SU-DHL-6 (cell line): Measurements from ENCODE around the gene KRT81.

Experiments
- H2AFZ ChIP-seq: fragments of 200-600 bp; sonication (generic); 2 replicates; pipeline ENCODE4 v1.6.1; 2014; ENCODE audit warnings: low read depth, mild to moderate bottlenecking, moderate library complexity, mixed read lengths, antibody characterized with exemption, low read length; ENCODE audit not compliant: severe bottlenecking
- H3F3A ChIP-seq: fragments of 200-600 bp; shearing (Covaris generic); 2 replicates; pipeline ENCODE4 v1.6.0; 2016; ENCODE audit warnings: antibody characterized with exemption, mild to moderate bottlenecking; ENCODE audit not compliant: insufficient read depth
- H3K27ac ChIP-seq: fragments of 200-600 bp; sonication (generic); 2 replicates; pipeline ENCODE4 v1.5.1; 2016; ENCODE audit warnings: low read depth, mild to moderate bottlenecking, low read length, moderate library complexity, mixed read lengths
- H3K27me3 ChIP-seq: fragments of 200-600 bp; sonication (generic), shearing (Covaris generic); 2 replicates; pipeline ENCODE4 v1.6.0; 2014; ENCODE audit warnings: mild to moderate bottlenecking, low read length
- H3K36me3 ChIP-seq: fragments of 200-600 bp; sonication (generic); 2 replicates; pipeline ENCODE4 v1.6.1; 2014; ENCODE audit warnings: mild to moderate bottlenecking, low read length, mixed read lengths
- H3K4me2 ChIP-seq: fragments of 300-600, 200-600 bp; shearing (Covaris generic), sonication (generic); 2 replicates; pipeline ENCODE4 v1.6.0; 2014; ENCODE audit warnings: low read length, low read depth, mild to moderate bottlenecking; ENCODE audit not compliant: poor library complexity, severe bottlenecking
- H3K4me3 ChIP-seq: fragments of 200-600 bp; sonication (generic); 2 replicates; pipeline ENCODE4 v1.5.1; 2014; ENCODE audit warnings: antibody characterized with exemption, low read length, mild to moderate bottlenecking, mixed read lengths; ENCODE audit not compliant: insufficient read depth, poor library complexity, severe bottlenecking
- H3K79me2 ChIP-seq: fragments of 200-600 bp; sonication (generic); 2 replicates; pipeline ENCODE4 v1.6.1; 2014; ENCODE audit warnings: mild to moderate bottlenecking, low read length, moderate library complexity; ENCODE audit not compliant: insufficient read depth
- H3K9ac ChIP-seq: fragments of 200-600 bp; sonication (generic); 2 replicates; pipeline ENCODE4 v1.7.0; 2014; ENCODE audit warnings: mild to moderate bottlenecking, low read length
- H3K9me2 ChIP-seq: fragments of 200-600 bp; sonication (generic); replicated peaks from 2 replicates; pipeline ENCODE4 v1.6.1; 2014; ENCODE audit warnings: low read length; ENCODE audit not compliant: insufficient read depth
- H3K9me3 ChIP-seq: fragments of 200-600 bp; sonication (generic); 2 replicates; pipeline ENCODE4 v1.6.1; 2014; ENCODE audit warnings: low read length, mixed read lengths; ENCODE audit not compliant: insufficient read depth
- H4K20me1 ChIP-seq: fragments of 200-600 bp; sonication (generic); 2 replicates; pipeline ENCODE4 v1.6.1; 2014; ENCODE audit warnings: low read depth, mild to moderate bottlenecking, antibody characterized with exemption, low read length, moderate library complexity, mixed read lengths
- CTCF ChIP-seq: fragments of 200-600 bp; sonication (generic); IDR thresholded peaks from one replicate; pipeline ENCODE4 v1.5.1; 2017; ENCODE audit warnings: antibody characterized with exemption, mild to moderate bottlenecking, low read length, moderate library complexity; ENCODE audit not compliant: insufficient read depth, poor library complexity, severe bottlenecking
- EZH2phosphoT487 ChIP-seq: fragments of 200-600 bp; sonication (generic), shearing (Covaris generic); conservative IDR thresholded peaks from 2 replicates; pipeline ENCODE4 v1.6.1; 2018; ENCODE audit warnings: mild to moderate bottlenecking, antibody characterized with exemption, low read length, moderate library complexity, mixed read lengths

KRT81 gene

DNA sequence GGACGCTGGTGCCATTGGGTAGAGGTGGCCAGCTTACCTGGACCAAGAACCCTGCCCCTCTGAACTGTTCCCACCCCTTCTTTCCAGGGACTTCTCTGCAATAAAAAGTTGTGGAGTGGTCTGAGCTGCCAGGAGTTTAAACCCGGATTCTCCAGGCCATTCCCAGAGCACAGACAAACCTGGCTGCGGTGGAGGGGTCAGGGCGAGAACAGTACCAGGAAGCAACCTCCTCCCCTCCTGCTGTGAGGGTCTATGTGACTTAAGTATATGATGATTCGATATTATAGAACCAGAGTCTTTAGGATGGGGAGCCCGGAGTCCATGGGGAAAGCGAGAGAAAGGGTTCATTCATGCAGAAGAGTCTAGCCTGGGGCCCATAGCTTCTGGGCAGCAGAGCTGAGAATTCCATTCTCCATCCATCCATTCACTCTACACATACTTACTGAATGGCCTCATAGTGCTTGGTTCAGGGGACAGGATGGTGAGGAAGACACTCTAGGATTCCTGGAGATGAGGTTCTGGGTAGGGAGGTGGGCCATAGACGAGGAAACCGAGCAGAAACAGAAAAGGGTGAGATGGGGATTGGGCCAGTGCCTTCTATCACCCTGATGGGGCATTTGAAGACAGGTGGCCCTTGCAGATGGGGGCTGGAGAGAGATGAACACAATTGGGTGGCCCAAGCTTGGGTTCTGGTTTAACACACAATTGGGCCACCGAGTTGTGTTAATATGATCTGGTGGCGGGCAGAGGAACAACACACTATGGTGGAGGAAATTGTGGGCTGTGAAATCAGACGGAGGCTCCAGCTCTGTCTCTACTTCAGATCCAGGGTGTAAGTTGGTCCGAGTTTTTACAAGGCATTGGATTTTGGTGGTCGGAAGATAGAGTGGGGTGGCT lies 11.7 kb downstream of the KRT81 start:
- H2AFZ ChIP-seq: no peak overlapping the region
- H3K9ac ChIP-seq: no peak overlapping the region
- H3F3A ChIP-seq: no peaks in the 10 kb centered on the region

GRCh38 chr12:52278575-52279421 lies 12.5 kb downstream of the KRT81 start:
- H4K20me1 ChIP-seq: no peaks in the 10 kb centered on the region
- no peaks in the 10 kb centered on the region for H3K9me3 ChIP-seq
- H3K4me3 ChIP-seq: no peak overlapping the region
- no peak overlapping the region for H3K9ac ChIP-seq
- no peaks in the 10 kb centered on the region for H3K9me2 ChIP-seq
- no peak overlapping the region for H3K27ac ChIP-seq
- H3K79me2 ChIP-seq: no peaks in the 10 kb centered on the region
- H3K27me3 ChIP-seq: no peaks in the 10 kb centered on the region
- H3K4me2 ChIP-seq: no peak overlapping the region
- TF ChIP-seq EZH2phosphoT487: no peak
- TF ChIP-seq CTCF: peak; percentile 89
- no peaks in the 10 kb centered on the region for H3F3A ChIP-seq
- no peak overlapping the region for H2AFZ ChIP-seq
- no peaks in the 10 kb centered on the region for H3K36me3 ChIP-seq

More for the DNA sequence above, 11.7 kb downstream of the KRT81 start:
- Histone ChIP-seq H3K9me2 (no peaks in the 10 kb centered on the region), H3K27ac (no peak overlapping the region), H3K36me3 (no peaks in the 10 kb centered on the region), H4K20me1 (no peaks in the 10 kb centered on the region), H3K27me3 (no peaks in the 10 kb centered on the region), H3K4me3 (no peak overlapping the region), H3K79me2 (no peaks in the 10 kb centered on the region), H3K9me3 (no peaks in the 10 kb centered on the region), H3K4me2 (no peak overlapping the region)
- TF ChIP-seq EZH2phosphoT487 (no peak), CTCF (no peak)

- Histone ChIP-seq H3K9ac (no peak overlapping the region), H2AFZ (no peak overlapping the region), H3K9me2 (no peaks in the 10 kb centered on the region), H3F3A (no peaks in the 10 kb centered on the region), H3K27me3 (no peaks in the 10 kb centered on the region), H3K4me3 (no peak overlapping the region), H3K36me3 (no peaks in the 10 kb centered on the region), H3K27ac (no peak overlapping the region), H4K20me1 (no peaks in the 10 kb centered on the region), H3K9me3 (no peaks in the 10 kb centered on the region), H3K4me2 (no peak overlapping the region), H3K79me2 (no peaks in the 10 kb centered on the region)
- TF ChIP-seq CTCF (no peak), EZH2phosphoT487 (no peak)
Observed at GRCh38 chr12:52277486-52278245, 13.7 kb downstream of the KRT81 start.
